Progenitor cell of endocrine pancreas (in vitro differentiated cells): Measurements from ENCODE around the gene ITGB6. TPM values are rescaled to one million over a fixed set of nuclear protein-coding genes. Genes with fewer than 3 reads are reported as not detected.
"Not testable (repeated sequence)": the region's sequence is repeated elsewhere in the genome, so short reads cannot be mapped to it uniquely, and the experiment has no call there.

ENCODE experiments used
- DNase-seq: peaks from one replicate; pipeline ENCODE4 v3.0.0; 2021; ENCODE audit warnings: low spot score; ENCODE audit not compliant: unreplicated experiment
- H3K27ac Mint-ChIP-seq: 2 replicates; pipeline ENCODE4 v1.8.0; 2021; ENCODE audit warnings: mild to moderate bottlenecking, moderate library complexity, mixed read lengths
- H3K27me3 Mint-ChIP-seq: 2 replicates; pipeline ENCODE4 v1.8.0; 2021; ENCODE audit warnings: mixed read lengths
- H3K36me3 Mint-ChIP-seq: 2 replicates; pipeline ENCODE4 v1.8.0; 2022; ENCODE audit warnings: mixed read lengths; ENCODE audit not compliant: insufficient read depth
- H3K4me1 Mint-ChIP-seq: 2 replicates; pipeline ENCODE4 v1.8.0; 2021; ENCODE audit warnings: low read depth, mixed read lengths
- H3K4me3 Mint-ChIP-seq: 2 replicates; pipeline ENCODE4 v1.8.0; 2021; ENCODE audit warnings: low read depth, mild to moderate bottlenecking, moderate library complexity, mixed read lengths
- H3K9me3 Mint-ChIP-seq: 2 replicates; pipeline ENCODE4 v1.8.0; 2021; ENCODE audit warnings: low read depth, mixed read lengths
- total RNA-seq: library from RNA; stranded (reverse); gene quantifications from 2 replicates; pipeline ENCODE4 v1.2.1, GENCODE V29; 2021
- TF ChIP-seq, protein P1 (sequence below): fragments of 200-600 bp; sonication (generic); IDR thresholded peaks from one replicate; pipeline ENCODE4 v1.5.0; 2021; ENCODE audit warnings: antibody characterized with exemption, mild to moderate bottlenecking; ENCODE audit not compliant: unreplicated experiment

Gene ITGB6
- total RNA-seq, 1 donor from 2014 or later, result 6.7 TPM

GRCh38 chr2:160199053-160199452 is 1.0 kb downstream of the ITGB6 start:
- Mint-ChIP-seq H3K36me3 (no peaks in the 10 kb centered on the region), H3K27ac (peak overlapping the region; percentile 83), H3K9me3 (no peaks in the 10 kb centered on the region), H3K4me3 (peak overlapping the region; percentile 55), H3K4me1 (peaks cover 20% of the 10 kb centered on the region), H3K27me3 (no peaks in the 10 kb centered on the region)
- TF ChIP-seq, protein P1, sequence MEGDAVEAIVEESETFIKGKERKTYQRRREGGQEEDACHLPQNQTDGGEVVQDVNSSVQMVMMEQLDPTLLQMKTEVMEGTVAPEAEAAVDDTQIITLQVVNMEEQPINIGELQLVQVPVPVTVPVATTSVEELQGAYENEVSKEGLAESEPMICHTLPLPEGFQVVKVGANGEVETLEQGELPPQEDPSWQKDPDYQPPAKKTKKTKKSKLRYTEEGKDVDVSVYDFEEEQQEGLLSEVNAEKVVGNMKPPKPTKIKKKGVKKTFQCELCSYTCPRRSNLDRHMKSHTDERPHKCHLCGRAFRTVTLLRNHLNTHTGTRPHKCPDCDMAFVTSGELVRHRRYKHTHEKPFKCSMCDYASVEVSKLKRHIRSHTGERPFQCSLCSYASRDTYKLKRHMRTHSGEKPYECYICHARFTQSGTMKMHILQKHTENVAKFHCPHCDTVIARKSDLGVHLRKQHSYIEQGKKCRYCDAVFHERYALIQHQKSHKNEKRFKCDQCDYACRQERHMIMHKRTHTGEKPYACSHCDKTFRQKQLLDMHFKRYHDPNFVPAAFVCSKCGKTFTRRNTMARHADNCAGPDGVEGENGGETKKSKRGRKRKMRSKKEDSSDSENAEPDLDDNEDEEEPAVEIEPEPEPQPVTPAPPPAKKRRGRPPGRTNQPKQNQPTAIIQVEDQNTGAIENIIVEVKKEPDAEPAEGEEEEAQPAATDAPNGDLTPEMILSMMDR, result no peak
- DNase-seq, result no peak

DNA sequence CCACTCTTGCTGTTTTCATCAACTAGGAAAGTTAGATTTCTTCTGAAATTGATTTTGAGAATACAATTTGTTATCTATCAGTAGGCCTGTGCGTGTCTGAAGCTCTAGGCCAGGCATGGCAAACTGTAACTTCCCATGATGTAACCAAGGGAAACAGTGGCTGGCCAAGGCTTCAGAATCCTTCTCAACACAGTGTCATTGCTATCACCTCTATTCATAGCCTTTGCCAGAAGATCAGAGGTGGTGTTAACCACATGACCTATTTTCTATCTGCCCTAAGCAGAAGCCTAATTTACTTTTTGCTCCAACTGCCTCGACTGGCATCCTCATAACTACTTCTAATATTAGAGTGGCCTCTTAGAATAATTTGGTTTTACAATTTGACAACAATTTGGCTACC is 2.5 kb downstream of the ITGB6 start:
- Mint-ChIP-seq H3K36me3 (peaks cover 1% of the 10 kb centered on the region), H3K4me3 (no peak overlapping the region), H3K9me3 (no peaks in the 10 kb centered on the region), H3K4me1 (peaks cover 18% of the 10 kb centered on the region), H3K27ac (no peak overlapping the region), H3K27me3 (no peaks in the 10 kb centered on the region)
- no peak for DNase-seq
- TF ChIP-seq, protein P1, result no peak

GRCh38 chr2:160194946-160195345 is 5.1 kb downstream of the ITGB6 start:
- H3K36me3 Mint-ChIP-seq, result peaks cover 1% of the 10 kb centered on the region
- DNase-seq, result no peak
- no peak overlapping the region for H3K4me3 Mint-ChIP-seq
- no peaks in the 10 kb centered on the region for H3K9me3 Mint-ChIP-seq
- no peak overlapping the region for H3K27ac Mint-ChIP-seq
- H3K27me3 Mint-ChIP-seq, result no peaks in the 10 kb centered on the region
- TF ChIP-seq, protein P1, result no peak
- H3K4me1 Mint-ChIP-seq, result peaks cover 12% of the 10 kb centered on the region

DNA sequence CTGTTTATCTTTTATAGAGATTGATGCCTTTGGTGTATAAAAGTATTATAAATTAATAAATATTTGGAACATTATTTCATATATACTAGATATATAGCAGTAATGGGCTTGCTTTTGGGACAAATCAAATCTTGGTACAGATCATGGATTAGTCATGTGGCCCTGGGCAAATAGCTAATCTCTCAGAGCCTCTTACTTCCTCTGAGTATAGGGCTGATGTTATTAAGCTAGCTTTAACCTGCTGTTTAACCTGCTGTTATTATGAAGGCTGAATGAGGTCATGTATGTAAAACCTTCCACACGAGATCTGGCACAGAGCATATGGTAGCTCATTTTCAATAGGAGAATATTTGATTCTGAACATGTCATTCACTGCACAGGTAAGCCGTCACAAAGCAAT is 5.7 kb downstream of the ITGB6 start:
- Mint-ChIP-seq H3K27me3 (no peaks in the 10 kb centered on the region), H3K4me3 (no peak overlapping the region), H3K36me3 (peaks cover 1% of the 10 kb centered on the region), H3K4me1 (peaks cover 7% of the 10 kb centered on the region), H3K27ac (no peak overlapping the region), H3K9me3 (no peaks in the 10 kb centered on the region)
- TF ChIP-seq, protein P1, result no peak
- no peak for DNase-seq

DNA sequence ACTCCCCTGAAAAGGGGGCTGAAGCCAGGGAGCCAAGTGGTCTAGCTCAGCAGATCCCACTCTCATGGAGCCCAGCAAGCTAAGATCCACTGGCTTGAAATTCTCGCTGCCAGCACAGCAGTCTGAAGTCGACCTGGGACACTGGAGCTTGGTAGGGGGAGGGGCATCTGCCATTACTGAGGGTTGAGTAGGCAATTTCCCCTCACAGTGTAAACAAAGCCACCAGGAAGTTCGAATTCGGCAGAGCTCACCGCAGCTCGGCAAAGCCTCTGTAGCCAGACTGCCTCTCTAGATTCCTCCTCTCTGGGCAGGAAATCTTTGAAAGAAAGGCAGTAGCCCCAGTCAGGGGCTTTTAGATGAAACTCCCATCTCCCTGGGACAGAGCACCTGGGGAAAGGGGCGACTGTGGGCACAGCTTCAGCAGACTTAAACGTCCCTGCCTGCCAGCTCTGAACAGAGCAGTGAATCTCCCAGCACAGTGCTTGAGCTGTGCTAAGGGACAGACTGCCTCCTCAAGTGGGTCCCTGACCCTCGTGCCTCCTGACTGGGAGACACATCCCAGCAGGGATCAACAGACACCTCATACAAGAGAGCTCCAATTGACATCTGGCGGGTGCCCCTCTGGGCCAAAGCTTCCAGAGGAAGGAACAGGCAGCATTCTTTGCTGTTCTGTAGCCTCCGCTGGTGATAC is 18.8 kb downstream of the ITGB6 start:
- Mint-ChIP-seq H3K27ac (peak overlapping the region; percentile 77), H3K9me3 (peaks cover 38% of the 10 kb centered on the region), H3K36me3 (peaks cover 16% of the 10 kb centered on the region)
- not testable (repeated sequence) for H3K4me1 Mint-ChIP-seq, DNase-seq, H3K27me3 Mint-ChIP-seq, H3K4me3 Mint-ChIP-seq

DNA sequence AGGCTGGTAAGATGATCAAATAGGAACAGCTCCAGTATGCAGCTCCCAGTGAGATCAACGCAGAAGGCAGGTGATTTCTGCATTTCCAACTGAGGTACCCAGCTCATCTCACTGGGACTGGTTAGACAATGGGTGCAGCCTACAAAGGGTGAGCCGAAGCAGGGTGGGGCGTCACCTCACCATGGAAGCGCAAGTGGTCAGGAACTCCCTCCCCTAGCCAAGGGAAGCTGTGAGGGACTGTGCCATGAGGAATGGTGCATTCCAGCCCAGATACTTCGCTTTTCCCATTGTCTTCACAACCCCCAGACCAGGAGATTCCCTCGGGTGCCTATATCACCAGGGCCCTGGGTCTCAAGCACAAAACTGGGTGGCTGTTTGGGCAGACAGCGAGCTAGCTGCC is 19.4 kb downstream of the ITGB6 start:
- DNase-seq, H3K4me3 Mint-ChIP-seq, H3K27ac Mint-ChIP-seq, H3K27me3 Mint-ChIP-seq, H3K4me1 Mint-ChIP-seq: not testable (repeated sequence)
- Mint-ChIP-seq H3K9me3 (peaks cover 32% of the 10 kb centered on the region), H3K36me3 (peaks cover 10% of the 10 kb centered on the region)
